IMR-90 (cell line): ENCODE data around the gene RAB37. TPM values are rescaled to one million over a fixed set of nuclear protein-coding genes. Genes with fewer than 3 reads are reported as not detected.

Source experiments
- ATAC-seq: fragments of 200-7000 bp; cut with Tn5 transposase; 2 replicates; pipeline ENCODE4 v1.9.1; 2020; ENCODE audit warnings: low read depth, mild to moderate bottlenecking, moderate library complexity
- BruUV-seq: library from RNA; stranded (reverse); fragments of 400-500 nt; replicated peaks from 2 replicates; lab custom pipeline; 2021; lab: Mats Ljungman, UMichigan
- CTCF ChIA-PET: fragments of 300-600 bp; formaldehyde crosslinking; extraction: SDS; loops from one replicate; lab custom pipeline; 2021; ENCODE audit warnings: antibody characterized with exemption; lab: Yijun Ruan, JAX
- POLR2A ChIA-PET: fragments of 300-600 bp; sonication (Branson Sonifier 250); formaldehyde crosslinking; loops from one replicate; lab custom pipeline; 2022; ENCODE audit warnings: antibody characterized with exemption; ENCODE audit not compliant: unreplicated experiment; lab: Charles Lee
- DNase-seq: peaks from one replicate; pipeline ENCODE4 v3.0.0; 2013
- H2AFZ ChIP-seq: replicated peaks from 2 replicates; pipeline ENCODE3; 2013; ENCODE audit warnings: low read length, mild to moderate bottlenecking; ENCODE audit not compliant: poor library complexity
- H2AK5ac ChIP-seq: 2 replicates; pipeline ENCODE4 v1.6.1; 2013; ENCODE audit warnings: low read depth, low read length, inconsistent platforms
- H2AK9ac ChIP-seq: replicated peaks from 2 replicates; pipeline ENCODE3; 2013; ENCODE audit warnings: mild to moderate bottlenecking, low read depth, low read length, moderate library complexity; ENCODE audit not compliant: poor library complexity
- H2BK120ac ChIP-seq: 2 replicates; pipeline ENCODE4 v1.6.1; 2013; ENCODE audit warnings: low read depth, low read length, inconsistent platforms
- H2BK15ac ChIP-seq: 3 replicates; pipeline ENCODE4 v1.6.1; 2013; ENCODE audit warnings: low read depth, low read length, inconsistent platforms
- H2BK20ac ChIP-seq: 2 replicates; pipeline ENCODE4 v1.6.1; 2013; ENCODE audit warnings: low read depth, mild to moderate bottlenecking, inconsistent platforms, low read length, moderate library complexity
- H2BK5ac ChIP-seq: 2 replicates; pipeline ENCODE4 v1.6.1; 2013; ENCODE audit warnings: mild to moderate bottlenecking, low read depth, low read length, inconsistent platforms; ENCODE audit not compliant: poor library complexity, severe bottlenecking
- H3K14ac ChIP-seq: replicated peaks from 2 replicates; pipeline ENCODE4 v1.6.1; 2013; ENCODE audit warnings: low read depth, low read length, inconsistent platforms
- H3K18ac ChIP-seq: 2 replicates; pipeline ENCODE4 v1.6.1; 2013; ENCODE audit warnings: low read depth, low read length, control low read depth
- H3K23ac ChIP-seq: 2 replicates; pipeline ENCODE4 v1.6.1; 2013; ENCODE audit warnings: low read depth, low read length, inconsistent platforms
- H3K27ac ChIP-seq: 2 replicates; pipeline ENCODE4 v1.5.1; 2013; ENCODE audit warnings: mild to moderate bottlenecking, control low read depth, low read length; ENCODE audit not compliant: insufficient read depth
- H3K27me3 ChIP-seq: 2 replicates; pipeline ENCODE4 v1.6.1; 2013; ENCODE audit warnings: low read length; ENCODE audit not compliant: control insufficient read depth, insufficient read depth
- H3K36me3 ChIP-seq: 2 replicates; pipeline ENCODE4 v1.6.1; 2013; ENCODE audit warnings: low read length, mixed read lengths; ENCODE audit not compliant: control insufficient read depth, insufficient read depth
- H3K4ac ChIP-seq: 2 replicates; pipeline ENCODE4 v1.6.1; 2013; ENCODE audit warnings: low read depth, low read length, inconsistent platforms
- H3K4me1 ChIP-seq: 2 replicates; pipeline ENCODE4 v1.6.1; 2013; ENCODE audit warnings: low read length, mixed read lengths; ENCODE audit not compliant: control insufficient read depth, insufficient read depth
- H3K4me2 ChIP-seq: 2 replicates; pipeline ENCODE4 v1.6.1; 2013; ENCODE audit warnings: low read depth, mild to moderate bottlenecking, control low read depth, low read length, moderate library complexity
- H3K4me3 ChIP-seq: 2 replicates; pipeline ENCODE4 v1.5.1; 2013; ENCODE audit warnings: low read depth, mild to moderate bottlenecking, control low read depth, low read length, moderate library complexity; ENCODE audit not compliant: insufficient read depth
- H3K56ac ChIP-seq: 2 replicates; pipeline ENCODE4 v1.6.1; 2013; ENCODE audit warnings: low read length, inconsistent platforms; ENCODE audit not compliant: insufficient read depth; ENCODE audit errors: extremely low read depth
- H3K79me1 ChIP-seq, 2 experiments: 2 replicates each; pipeline ENCODE4 v1.6.1; 2013; ENCODE audit warnings: low read length in 2 of 2, inconsistent platforms in 1 of 2, low read depth in 1 of 2
- H3K9ac ChIP-seq: 2 replicates; pipeline ENCODE4 v1.6.1; 2013; ENCODE audit warnings: low read depth, low read length, control low read depth
- H3K9me1 ChIP-seq: 2 replicates; pipeline ENCODE4 v1.6.1; 2013; ENCODE audit warnings: low read length, inconsistent platforms; ENCODE audit not compliant: insufficient read depth
- H3K9me3 ChIP-seq: 2 replicates; pipeline ENCODE4 v1.6.1; 2013; ENCODE audit warnings: low read length; ENCODE audit not compliant: control insufficient read depth, insufficient read depth
- H4K20me1 ChIP-seq: 2 replicates; pipeline ENCODE4 v1.6.1; 2013; ENCODE audit warnings: low read length, inconsistent platforms; ENCODE audit not compliant: insufficient read depth
- H4K5ac ChIP-seq: 2 replicates; pipeline ENCODE4 v1.6.1; 2013; ENCODE audit warnings: mild to moderate bottlenecking, low read depth, low read length, control low read depth
- H4K8ac ChIP-seq, 2 experiments: 2 replicates each; pipeline ENCODE4 v1.6.1; 2013; ENCODE audit warnings: low read depth in 2 of 2, low read length in 2 of 2, control low read depth in 1 of 2, inconsistent platforms in 1 of 2
- H4K91ac ChIP-seq: 2 replicates; pipeline ENCODE4 v1.6.1; 2013; ENCODE audit warnings: low read depth, low read length, inconsistent platforms; ENCODE audit not compliant: insufficient read depth
- BHLHE40 ChIP-seq: fragments of 150-350 bp; IDR thresholded peaks from 2 replicates; pipeline ENCODE4 v1.6.1; 2016; ENCODE audit warnings: mild to moderate bottlenecking, low read depth, low read length
- CTCF ChIP-seq: conservative IDR thresholded peaks from 2 replicates; pipeline ENCODE4 v1.5.1; 2012; ENCODE audit warnings: mild to moderate bottlenecking, low read depth, low read length, improper control_type of control experiment
- MXI1 ChIP-seq: IDR thresholded peaks from 2 replicates; pipeline ENCODE4 v1.6.1; 2012; ENCODE audit warnings: low read depth, mild to moderate bottlenecking, low read length, moderate library complexity, borderline replicate concordance
- RAD21 ChIP-seq: IDR thresholded peaks from 2 replicates; pipeline ENCODE4 v1.6.1; 2012; ENCODE audit warnings: low read length, improper control_type of control experiment
- RCOR1 ChIP-seq: IDR thresholded peaks from 2 replicates; pipeline ENCODE4 v1.6.1; 2012; ENCODE audit warnings: mild to moderate bottlenecking, low read length, improper control_type of control experiment; ENCODE audit not compliant: insufficient replicate concordance
- USF2 ChIP-seq: fragments of 150-350 bp; IDR thresholded peaks from 2 replicates; pipeline ENCODE4 v1.6.1; 2017; ENCODE audit warnings: mild to moderate bottlenecking, antibody characterized with exemption, low read length, low read depth
- WGBS, 2 experiments: methylation state at CpG; one replicate each; pipeline versions ENCODE4 v1.1.5 to v1.1.7; 2013; ENCODE audit warnings: missing lambda C conversion rate in 2 of 2; ENCODE audit not compliant: insufficient read length in 1 of 2; ENCODE audit errors: extremely low coverage in 2 of 2; 5-methylcytosine and 5-hydroxymethylcytosine counted together
- dilution Hi-C: fragments of 300-500 bp; cut with HindIII; formaldehyde crosslinking; loops from one replicate; pipeline ENCODE4 v1.14.3; 2018; ENCODE audit warnings: low sequenced_read_pairs; ENCODE audit not compliant: unreplicated experiment
- in situ Hi-C: fragments of 300-500 bp; cut with MboI; formaldehyde crosslinking; loops from 3 replicates; pipeline ENCODE4 v1.14.3; 2019; ENCODE audit warnings: low sequenced_read_pairs, inconsistent platforms, mixed read lengths
- intact Hi-C: fragments of 100-400 bp; cut with micrococcal nuclease; formaldehyde crosslinking; loops from 2 replicates; pipeline ENCODE4 v1.10.0; 2022
- polyA plus RNA-seq, 3 experiments: library from polyadenylated mRNA; depleted of rRNA; stranded (reverse); fragments of >200 nt; gene quantifications; 2 replicates each; pipeline ENCODE4 v1.2.3, GENCODE V29; 2012; ENCODE audit warnings: low replicate concordance in 1 of 3
- total RNA-seq: library from RNA; depleted of rRNA; stranded (reverse); fragments of >200 nt; gene quantifications from 2 replicates; pipeline ENCODE4 v1.2.3, GENCODE V29; 2012

RAB37 gene
- total and polyA plus RNA-seq, 2 of the 4 experiments (the other 2 are of a cell fraction) = 0.19 TPM; not detected in 1

GRCh38 chr17:74763565-74764387 is 26.7 kb downstream of the RAB37 start:
- Histone ChIP-seq H4K91ac (no peak overlapping the region), H3K27me3 (no peaks in the 10 kb centered on the region), H2AK9ac (peak overlapping the region; percentile 44), H3K9me1 (peaks cover 9% of the 10 kb centered on the region; the same call in 1 of the 2 replicates), H3K56ac (no peak overlapping the region), H3K79me1 (peaks cover 0 to 4% of the 10 kb centered on the region in 2 experiments; a peak in 1 of 4 replicates), H3K4me2 (no peak overlapping the region), H2AK5ac (no peak overlapping the region), H3K36me3 (no peaks in the 10 kb centered on the region), H2AFZ (peak overlapping the region; percentile 3), H3K18ac (no peak overlapping the region), H4K20me1 (peaks cover 4% of the 10 kb centered on the region; the same call in 1 of the 2 replicates), H2BK120ac (no peak overlapping the region), H2BK20ac (no peak overlapping the region), H4K5ac (no peak overlapping the region), H3K14ac (no peak overlapping the region), H3K4me3 (no peak overlapping the region), H4K8ac (no peak overlapping the region), H3K9ac (no peak overlapping the region), H3K9me3 (no peaks in the 10 kb centered on the region), H3K23ac (no peak overlapping the region), H2BK5ac (no peak overlapping the region), H3K4ac (no peak overlapping the region), H3K4me1 (peaks cover 30% of the 10 kb centered on the region), H2BK15ac (no peak overlapping the region), H3K27ac (no peak overlapping the region)
- DNase-seq = no peak
- no peak for TF ChIP-seq BHLHE40
- no peak for TF ChIP-seq RCOR1
- no peak for TF ChIP-seq USF2
- no peak for TF ChIP-seq CTCF
- no peak for TF ChIP-seq MXI1
- TF ChIP-seq RAD21 = no peak
- dilution Hi-C loops = no loop called here
- POLR2A ChIA-PET = no interaction called here
- in situ Hi-C loops = no loop called here
- no peak for ATAC-seq
- CTCF ChIA-PET = no interaction called here
- intact Hi-C loops = no loop called here
- BruUV-seq = no TSS peak
- no CpG with 5 or more reads among the region's 16 CpGs for WGBS, 2 experiments
